A549 (cell line): ENCODE data around the gene SPAG4. TPM values are rescaled to one million over a fixed set of nuclear protein-coding genes. Genes with fewer than 3 reads are reported as not detected.

Experiments used
- BHLHE40 ChIP-seq: IDR thresholded peaks from 2 replicates; pipeline ENCODE4 v1.6.1; 2012; ENCODE audit warnings: low read depth, low read length, inconsistent platforms
- CBX2 ChIP-seq: fragments of 200-600 bp; sonication (generic); IDR thresholded peaks from 2 replicates; pipeline ENCODE4 v1.6.1; 2016; ENCODE audit warnings: low read depth, mild to moderate bottlenecking, borderline replicate concordance
- FOSL2 ChIP-seq, 2 experiments: fragments of 450-650 bp in 1 of 2; fragments of >200 bp in 1 of 2; sonication (Bioruptor Twin) in 1 of 2; formaldehyde crosslinking; IDR thresholded peaks; 2 replicates each; pipeline versions ENCODE4 v1.5.0 to v1.6.1; 2016 to 2020; ENCODE audit warnings: mild to moderate bottlenecking in 1 of 2, moderate library complexity in 1 of 2
- FOXS1 ChIP-seq: fragments of 250-450 bp; sonication (Bioruptor Pico); IDR thresholded peaks from 2 replicates; pipeline ENCODE4 v1.5.0; 2020; ENCODE audit warnings: mild to moderate bottlenecking, moderate library complexity
- GATA3 ChIP-seq: IDR thresholded peaks from 2 replicates; pipeline ENCODE4 v1.6.1; 2012; ENCODE audit warnings: borderline replicate concordance
- HDAC2 ChIP-seq: fragments of 200-600 bp; sonication (generic); IDR thresholded peaks from 2 replicates; pipeline ENCODE4 v1.6.1; 2016
- HES2 ChIP-seq: fragments of >200 bp; sonication (Bioruptor Twin); formaldehyde crosslinking; IDR thresholded peaks from 2 replicates; pipeline ENCODE4 v1.6.1; 2016
- HEYL ChIP-seq: fragments of 250-450 bp; sonication (Bioruptor Pico); IDR thresholded peaks from 2 replicates; pipeline ENCODE4 v1.8.0; 2021; ENCODE audit warnings: mild to moderate bottlenecking, moderate library complexity
- HOXA7 ChIP-seq: fragments of 250-450 bp; sonication (Bioruptor Pico); IDR thresholded peaks from 2 replicates; pipeline ENCODE4 v1.5.0; 2020; ENCODE audit warnings: mild to moderate bottlenecking, moderate library complexity
- HOXB5 ChIP-seq: fragments of 250-450 bp; sonication (Bioruptor Pico); IDR thresholded peaks from 2 replicates; pipeline ENCODE4 v1.5.0; 2020; ENCODE audit warnings: mild to moderate bottlenecking, moderate library complexity
- JUNB ChIP-seq: fragments of >200 bp; sonication (Bioruptor Twin); formaldehyde crosslinking; IDR thresholded peaks from 2 replicates; pipeline ENCODE4 v1.6.1; 2016
- MAFK ChIP-seq: fragments of 450-650 bp; IDR thresholded peaks from 2 replicates; pipeline ENCODE4 v1.6.1; 2014; ENCODE audit not compliant: partially characterized antibody
- MAX ChIP-seq: IDR thresholded peaks from 2 replicates; pipeline ENCODE4 v1.6.1; 2012
- MAZ ChIP-seq: fragments of 150-350 bp; IDR thresholded peaks from 2 replicates; pipeline ENCODE4 v1.6.1; 2014; ENCODE audit warnings: antibody characterized with exemption, low read depth, low read length, borderline replicate concordance
- NFE2L2 ChIP-seq: fragments of 150-350 bp; conservative IDR thresholded peaks from 2 replicates; pipeline ENCODE4 v1.6.1; 2014; ENCODE audit warnings: low read length
- NPAS2 ChIP-seq: fragments of 250-450 bp; sonication (Bioruptor Pico); IDR thresholded peaks from 2 replicates; pipeline ENCODE4 v1.8.0; 2022; ENCODE audit warnings: mild to moderate bottlenecking, moderate library complexity, borderline replicate concordance
- POLR2A ChIP-seq: IDR thresholded peaks from 2 replicates; pipeline ENCODE4 v1.6.1; 2012; ENCODE audit warnings: mild to moderate bottlenecking, low read length
- RARB ChIP-seq: fragments of 250-450 bp; sonication (Bioruptor Pico); IDR thresholded peaks from 2 replicates; pipeline ENCODE4 v1.8.0; 2021; ENCODE audit warnings: mild to moderate bottlenecking, moderate library complexity
- RNF2 ChIP-seq: fragments of 200-600 bp; sonication (generic); IDR thresholded peaks from 2 replicates; pipeline ENCODE4 v1.6.1; 2016; ENCODE audit warnings: low read depth, mild to moderate bottlenecking, antibody characterized with exemption, moderate library complexity, borderline replicate concordance
- SREBF2 ChIP-seq: fragments of 450-650 bp; IDR thresholded peaks from 2 replicates; pipeline ENCODE4 v1.6.1; 2014; ENCODE audit warnings: mild to moderate bottlenecking, moderate library complexity
- TFCP2L1 ChIP-seq: fragments of 250-450 bp; sonication (Bioruptor Pico); IDR thresholded peaks from 2 replicates; pipeline ENCODE4 v1.5.0; 2021; ENCODE audit warnings: mild to moderate bottlenecking
- ZC3H11A ChIP-seq: fragments of 450-650 bp; IDR thresholded peaks from 2 replicates; pipeline ENCODE4 v1.6.1; 2014; ENCODE audit warnings: antibody characterized with exemption, mild to moderate bottlenecking
- ZSCAN20 ChIP-seq: fragments of 250-450 bp; sonication (Bioruptor Pico); IDR thresholded peaks from 2 replicates; pipeline ENCODE4 v1.8.0; 2022; ENCODE audit warnings: mild to moderate bottlenecking, moderate library complexity
- polyA plus RNA-seq, 4 experiments: library from polyadenylated mRNA; depleted of rRNA in 3 of 4; stranded (reverse); fragments of >200 nt; fragmentation: RNase III in 1 of 4; extraction: RNeasy Plus Mini Kit Qiagen cat#74134 plus additional on column Dnase treatment in 1 of 4; gene quantifications; 2 replicates in 3 of 4; 3 replicates in 1 of 4; pipeline ENCODE4 v1.2.3, GENCODE V29; 2011 to 2017
- TF ChIP-seq, protein P1 (sequence below): IDR thresholded peaks from 2 replicates; pipeline ENCODE4 v1.6.1; 2012
- TF ChIP-seq, protein P2 (sequence below): fragments of 250-450 bp; sonication (Bioruptor Pico); IDR thresholded peaks from 2 replicates; pipeline ENCODE4 v1.5.0; 2020; ENCODE audit warnings: low read depth, mild to moderate bottlenecking, moderate library complexity
- TF ChIP-seq, protein P3 (sequence below): fragments of 250-450 bp; sonication (Bioruptor Pico); IDR thresholded peaks from 2 replicates; pipeline ENCODE4 v1.5.0; 2021; ENCODE audit warnings: mild to moderate bottlenecking, moderate library complexity, borderline replicate concordance
- TF ChIP-seq, protein P4 (sequence below): IDR thresholded peaks from 2 replicates; pipeline ENCODE4 v1.6.1; 2012; ENCODE audit warnings: low read depth, borderline replicate concordance

Gene SPAG4
- polyA plus RNA-seq, 2 of the 4 experiments (the other 2 are of a cell fraction), result 4.4 to 5.0 TPM

DNA sequence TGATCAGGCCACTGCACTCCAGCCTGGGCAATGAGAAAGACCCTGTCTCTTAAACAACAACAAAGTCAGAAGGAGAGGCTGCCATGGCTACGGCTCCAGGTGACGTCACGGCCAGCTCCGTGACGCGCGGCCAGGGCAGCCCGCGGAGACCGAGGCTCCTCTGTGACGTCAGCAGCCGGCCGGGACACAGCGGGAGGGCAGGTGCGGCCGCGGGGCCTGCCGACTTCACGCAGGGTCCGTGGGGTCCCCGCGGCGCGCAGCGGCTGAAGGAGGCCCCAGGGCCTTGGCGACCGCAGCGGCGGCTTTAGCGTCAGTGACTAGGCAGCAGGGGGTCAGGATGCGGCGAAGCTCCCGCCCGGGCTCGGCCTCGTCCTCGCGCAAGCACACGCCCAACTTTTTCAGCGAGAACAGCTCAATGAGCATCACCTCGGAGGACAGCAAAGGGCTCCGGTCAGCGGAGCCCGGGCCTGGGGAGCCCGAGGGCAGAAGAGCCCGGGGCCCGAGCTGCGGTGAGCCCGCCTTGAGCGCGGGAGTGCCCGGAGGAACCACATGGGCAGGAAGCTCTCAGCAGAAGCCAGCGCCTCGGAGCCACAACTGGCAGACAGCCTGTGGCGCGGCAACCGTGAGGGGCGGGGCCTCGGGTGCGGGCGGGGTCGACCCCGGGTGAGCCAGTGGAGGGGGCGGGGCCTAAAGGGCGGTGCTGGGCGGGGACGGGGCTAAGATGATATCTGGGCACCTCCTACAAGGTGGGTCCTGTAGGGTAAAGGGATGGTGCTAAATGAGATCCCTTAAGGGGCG, at the start of gene SPAG4 (continued):
- TF ChIP-seq, protein P1, sequence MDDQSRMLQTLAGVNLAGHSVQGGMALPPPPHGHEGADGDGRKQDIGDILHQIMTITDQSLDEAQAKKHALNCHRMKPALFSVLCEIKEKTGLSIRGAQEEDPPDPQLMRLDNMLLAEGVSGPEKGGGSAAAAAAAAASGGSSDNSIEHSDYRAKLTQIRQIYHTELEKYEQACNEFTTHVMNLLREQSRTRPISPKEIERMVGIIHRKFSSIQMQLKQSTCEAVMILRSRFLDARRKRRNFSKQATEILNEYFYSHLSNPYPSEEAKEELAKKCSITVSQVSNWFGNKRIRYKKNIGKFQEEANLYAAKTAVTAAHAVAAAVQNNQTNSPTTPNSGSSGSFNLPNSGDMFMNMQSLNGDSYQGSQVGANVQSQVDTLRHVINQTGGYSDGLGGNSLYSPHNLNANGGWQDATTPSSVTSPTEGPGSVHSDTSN, result no peak; the same call in 1 of the 2 replicates
- TF ChIP-seq NFE2L2 (no peak), MAFK (no peak), HES2 (no peak), MAZ (no peak), BHLHE40 (no peak), NPAS2 (CRISPR knock-in tag) (no peak), POLR2A (peak; percentile 79), GATA3 (no peak), HOXA7 (CRISPR knock-in tag) (no peak), MAX (peak; percentile 96), SREBF2 (no peak), HEYL (CRISPR knock-in tag) (no peak), FOXS1 (CRISPR knock-in tag) (0 out of 2 replicates have a peak, but pooled peaks have one; percentile 53), ZSCAN20 (CRISPR knock-in tag) (no peak), RARB (CRISPR knock-in tag) (no peak), HDAC2 (no peak), HOXB5 (CRISPR knock-in tag) (peak; percentile 88), TFCP2L1 (CRISPR knock-in tag) (0 out of 2 replicates have a peak, but pooled peaks have one; percentile 28), JUNB (no peak), ZC3H11A (no peak), FOSL2 (IDR thresholded peaks at IDR 0.05) (no peak), FOSL2 (CRISPR knock-in tag; IDR thresholded peaks at IDR 0.05) (peak; percentile 68), CBX2 (no peak), RNF2 (0 out of 2 replicates have a peak, but pooled peaks have one; percentile 80)
- TF ChIP-seq, protein P2, sequence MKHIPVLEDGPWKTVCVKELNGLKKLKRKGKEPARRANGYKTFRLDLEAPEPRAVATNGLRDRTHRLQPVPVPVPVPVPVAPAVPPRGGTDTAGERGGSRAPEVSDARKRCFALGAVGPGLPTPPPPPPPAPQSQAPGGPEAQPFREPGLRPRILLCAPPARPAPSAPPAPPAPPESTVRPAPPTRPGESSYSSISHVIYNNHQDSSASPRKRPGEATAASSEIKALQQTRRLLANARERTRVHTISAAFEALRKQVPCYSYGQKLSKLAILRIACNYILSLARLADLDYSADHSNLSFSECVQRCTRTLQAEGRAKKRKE (CRISPR knock-in tag), result peak; percentile 37; the same call in 1 of the 2 replicates
- TF ChIP-seq, protein P3, sequence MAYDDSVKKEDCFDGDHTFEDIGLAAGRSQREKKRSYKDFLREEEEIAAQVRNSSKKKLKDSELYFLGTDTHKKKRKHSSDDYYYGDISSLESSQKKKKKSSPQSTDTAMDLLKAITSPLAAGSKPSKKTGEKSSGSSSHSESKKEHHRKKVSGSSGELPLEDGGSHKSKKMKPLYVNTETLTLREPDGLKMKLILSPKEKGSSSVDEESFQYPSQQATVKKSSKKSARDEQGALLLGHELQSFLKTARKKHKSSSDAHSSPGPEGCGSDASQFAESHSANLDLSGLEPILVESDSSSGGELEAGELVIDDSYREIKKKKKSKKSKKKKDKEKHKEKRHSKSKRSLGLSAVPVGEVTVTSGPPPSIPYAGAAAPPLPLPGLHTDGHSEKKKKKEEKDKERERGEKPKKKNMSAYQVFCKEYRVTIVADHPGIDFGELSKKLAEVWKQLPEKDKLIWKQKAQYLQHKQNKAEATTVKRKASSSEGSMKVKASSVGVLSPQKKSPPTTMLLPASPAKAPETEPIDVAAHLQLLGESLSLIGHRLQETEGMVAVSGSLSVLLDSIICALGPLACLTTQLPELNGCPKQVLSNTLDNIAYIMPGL (CRISPR knock-in tag), result peak; percentile 74; the same call in 1 of the 2 replicates
- TF ChIP-seq, protein P4, sequence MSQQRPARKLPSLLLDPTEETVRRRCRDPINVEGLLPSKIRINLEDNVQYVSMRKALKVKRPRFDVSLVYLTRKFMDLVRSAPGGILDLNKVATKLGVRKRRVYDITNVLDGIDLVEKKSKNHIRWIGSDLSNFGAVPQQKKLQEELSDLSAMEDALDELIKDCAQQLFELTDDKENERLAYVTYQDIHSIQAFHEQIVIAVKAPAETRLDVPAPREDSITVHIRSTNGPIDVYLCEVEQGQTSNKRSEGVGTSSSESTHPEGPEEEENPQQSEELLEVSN, result peak; percentile 99
